Heart right ventricle (tissue), 16 donors: ENCODE data around the gene AGPAT3. TPM values are rescaled to one million over a fixed set of nuclear protein-coding genes. Genes with fewer than 3 reads are reported as not detected.

Source experiments
- ATAC-seq, 8 donors: fragments of 200-7000 bp; cut with Tn5 transposase; one replicate each; pipeline ENCODE4 v1.9.1; 2020; ENCODE audit warnings: mild to moderate bottlenecking in 8 of 8, moderate library complexity in 8 of 8, moderate number of reproducible peaks in 1 of 8
- DNase-seq, 2 donors: peaks; one replicate each; pipeline ENCODE4 v3.0.0-alpha.2; 2020
- H3K27ac ChIP-seq, 10 donors: fragments of 200-600 bp; sonication (generic) in 2 of 10; one replicate each; pipeline versions ENCODE4 v1.5.0 to v1.8.0; 2020 to 2022; ENCODE audit warnings: mild to moderate bottlenecking in 3 of 10
- H3K27me3 ChIP-seq, 7 donors: fragments of 200-600 bp; one replicate each; pipeline ENCODE4 v1.8.0; 2021 to 2022; ENCODE audit warnings: mild to moderate bottlenecking in 2 of 7
- H3K36me3 ChIP-seq, 9 donors: fragments of 200-600 bp; sonication (generic) in 1 of 9; one replicate each; pipeline versions ENCODE4 v1.5.0 to v1.8.0; 2020 to 2022; ENCODE audit warnings: mild to moderate bottlenecking in 2 of 9
- H3K4me1 ChIP-seq, 9 donors: fragments of 200-600 bp; sonication (generic) in 1 of 9; one replicate each; pipeline versions ENCODE4 v1.5.0 to v1.8.0; 2020 to 2022; ENCODE audit warnings: mild to moderate bottlenecking in 4 of 9
- H3K4me3 ChIP-seq, 10 donors: fragments of 200-600 bp; sonication (generic) in 2 of 10; one replicate each; pipeline versions ENCODE4 v1.5.0 to v1.8.0; 2020 to 2022; ENCODE audit warnings: mild to moderate bottlenecking in 7 of 10, moderate library complexity in 2 of 10
- H3K9me3 ChIP-seq, 11 donors: fragments of 200-600 bp in 10 of 11; sonication (generic) in 2 of 11; one replicate each; pipeline versions ENCODE4 v1.5.0 to v1.8.0; 2013 to 2022; ENCODE audit warnings: mild to moderate bottlenecking in 2 of 11, control low read depth in 1 of 11, moderate library complexity in 1 of 11
- WGBS, 2 donors: extraction: QIAGEN DNeasy Blood & Tissue Kit; methylation state at CpG; one replicate each; pipeline ENCODE4 v1.1.7; 2013; ENCODE audit warnings: inconsistent platforms in 1 of 2; 5-methylcytosine and 5-hydroxymethylcytosine counted together
- intact Hi-C, 10 donors: fragments of 100-400 bp; cut with DNase I; formaldehyde crosslinking; loops; one replicate each; pipeline versions ENCODE4 v1.11.1 to v1.14.2; 2022
- polyA plus RNA-seq, 2 donors: library from polyadenylated mRNA; stranded (reverse); fragments of 200-250 nt; gene quantifications; one replicate each; pipeline ENCODE4 v1.2.3, GENCODE V29; 2013
- total RNA-seq, 10 donors: library from RNA; stranded (reverse); fragmentation: NEBNext Ultra II Directional in 3 of 10; extraction: Animal tissue kit (Norgen Biotek cat#: 25700) in 3 of 10; gene quantifications; one replicate each; pipeline versions ENCODE4 v1.2.1 to v1.2.4, GENCODE V29; 2021 to 2023
- TF ChIP-seq, protein P1 (sequence below), 9 donors: fragments of 200-600 bp; sonication (generic) in 2 of 9; IDR thresholded peaks; one replicate each; pipeline versions ENCODE4 v1.5.0 to v1.8.0; 2021 to 2022; ENCODE audit warnings: antibody characterized with exemption in 9 of 9, mild to moderate bottlenecking in 5 of 9, moderate library complexity in 1 of 9
- donor health status: Arrhythmogenic right ventricular cardiomyopathy.
- donor health status: ischemic (EF 13 %, LVEDD 7.1; RV severe dilation, severe dysfunction).
- donor health status: healthy with polysubstance abuse.
- donor health status: DM: no; HTN: yes; CAD: no.
- donor health status: DM: no; HTN: no; CAD: no.
- donor health status: ischemic (EF 25% LVEDD 6.9; RV normal size, moderate dysfunction).
- donor health status: ischemic (EF 25% LVEDD 5.7; RV mildly dilated, moderate dysfunction).
- donor health status: healthy.
- donor health status: DM: yes; HTN: yes; CAD: no.
- donor health status: Ischemic cardiomyopathy.
- donor health status: ischemic (EF 35%, LVEDD 5.7; RV mildly dilated, moderate dysfunction).
- donor health status: nonischemic (EF 11% LVEDD 7.7; RV severe dilation, severe dysfunction).
- donor health status: DM: yes; HTN: yes; CAD: no.
- donor health status: PGD.
- donor health status: ischemic (EF 29% LVEDD 5.4; RV normal size, mild dysfunction).
- donor health status: nonischemic (EF 23%, LVEDD 6.1; RV moderate dilation, normal function).

The AGPAT3 gene
- total and polyA plus RNA-seq, 12 donors, result 19.7 to 110 (median 65.6) TPM

GRCh38 chr21:43847301-43847700 is 17.7 kb upstream of the AGPAT3 start:
- DNase-seq (no peak), ATAC-seq (no peak)
- intact Hi-C loops, result no loop called here
- peaks cover 0 to 6% (median 0%) of the 10 kb centered on the region in 11 donors for H3K9me3 ChIP-seq
- H3K36me3 ChIP-seq, result no peaks in the 10 kb centered on the region
- WGBS, 2 donors, result 86 to 92% methylated on average over 14 of the region's 14 CpGs
- no peak overlapping the region for H3K27ac ChIP-seq
- TF ChIP-seq, protein P1, sequence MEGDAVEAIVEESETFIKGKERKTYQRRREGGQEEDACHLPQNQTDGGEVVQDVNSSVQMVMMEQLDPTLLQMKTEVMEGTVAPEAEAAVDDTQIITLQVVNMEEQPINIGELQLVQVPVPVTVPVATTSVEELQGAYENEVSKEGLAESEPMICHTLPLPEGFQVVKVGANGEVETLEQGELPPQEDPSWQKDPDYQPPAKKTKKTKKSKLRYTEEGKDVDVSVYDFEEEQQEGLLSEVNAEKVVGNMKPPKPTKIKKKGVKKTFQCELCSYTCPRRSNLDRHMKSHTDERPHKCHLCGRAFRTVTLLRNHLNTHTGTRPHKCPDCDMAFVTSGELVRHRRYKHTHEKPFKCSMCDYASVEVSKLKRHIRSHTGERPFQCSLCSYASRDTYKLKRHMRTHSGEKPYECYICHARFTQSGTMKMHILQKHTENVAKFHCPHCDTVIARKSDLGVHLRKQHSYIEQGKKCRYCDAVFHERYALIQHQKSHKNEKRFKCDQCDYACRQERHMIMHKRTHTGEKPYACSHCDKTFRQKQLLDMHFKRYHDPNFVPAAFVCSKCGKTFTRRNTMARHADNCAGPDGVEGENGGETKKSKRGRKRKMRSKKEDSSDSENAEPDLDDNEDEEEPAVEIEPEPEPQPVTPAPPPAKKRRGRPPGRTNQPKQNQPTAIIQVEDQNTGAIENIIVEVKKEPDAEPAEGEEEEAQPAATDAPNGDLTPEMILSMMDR (IDR thresholded peaks at IDR 0.05), result no peak
- no peaks in the 10 kb centered on the region for H3K27me3 ChIP-seq
- H3K4me3 ChIP-seq, result no peak overlapping the region
- H3K4me1 ChIP-seq, result peaks cover 0 to 11% (median 0%) of the 10 kb centered on the region in 9 donors

- intact Hi-C loops, result no loop called here
- H3K4me3 ChIP-seq, result no peak overlapping the region
- DNase-seq (no peak), ATAC-seq (no peak)
- no peaks in the 10 kb centered on the region for H3K36me3 ChIP-seq
- TF ChIP-seq, protein P1 (IDR thresholded peaks at IDR 0.05), result no peak
- H3K4me1 ChIP-seq, result peaks cover 0 to 5% (median 0%) of the 10 kb centered on the region in 9 donors
- H3K9me3 ChIP-seq, result peaks cover 0 to 6% (median 0%) of the 10 kb centered on the region in 11 donors
- no peaks in the 10 kb centered on the region for H3K27me3 ChIP-seq
- no peak overlapping the region for H3K27ac ChIP-seq
- 94 to 96% methylated on average over 10 of the region's 10 CpGs for WGBS, 2 donors
Measured at GRCh38 chr21:43848771-43849170, 16.3 kb upstream of the AGPAT3 start.

- no peak overlapping the region for H3K4me3 ChIP-seq
- TF ChIP-seq, protein P1 (IDR thresholded peaks at IDR 0.05), result no peak
- H3K36me3 ChIP-seq, result no peaks in the 10 kb centered on the region
- DNase-seq (no peak), ATAC-seq (peak in 3 of 8 donors; percentile 18 to 65 (median 37))
- no peaks in the 10 kb centered on the region for H3K27me3 ChIP-seq
- peaks cover 0 to 7% (median 0%) of the 10 kb centered on the region in 9 donors for H3K4me1 ChIP-seq
- H3K27ac ChIP-seq, result no peak overlapping the region
- WGBS, 2 donors, result 60 to 64% methylated on average over 13 of the region's 13 CpGs
- H3K9me3 ChIP-seq, result peaks cover 0 to 6% (median 0%) of the 10 kb centered on the region in 11 donors
- intact Hi-C loops, result no loop called here
Measured at GRCh38 chr21:43849532-43850299, 15.3 kb upstream of the AGPAT3 start.

DNA sequence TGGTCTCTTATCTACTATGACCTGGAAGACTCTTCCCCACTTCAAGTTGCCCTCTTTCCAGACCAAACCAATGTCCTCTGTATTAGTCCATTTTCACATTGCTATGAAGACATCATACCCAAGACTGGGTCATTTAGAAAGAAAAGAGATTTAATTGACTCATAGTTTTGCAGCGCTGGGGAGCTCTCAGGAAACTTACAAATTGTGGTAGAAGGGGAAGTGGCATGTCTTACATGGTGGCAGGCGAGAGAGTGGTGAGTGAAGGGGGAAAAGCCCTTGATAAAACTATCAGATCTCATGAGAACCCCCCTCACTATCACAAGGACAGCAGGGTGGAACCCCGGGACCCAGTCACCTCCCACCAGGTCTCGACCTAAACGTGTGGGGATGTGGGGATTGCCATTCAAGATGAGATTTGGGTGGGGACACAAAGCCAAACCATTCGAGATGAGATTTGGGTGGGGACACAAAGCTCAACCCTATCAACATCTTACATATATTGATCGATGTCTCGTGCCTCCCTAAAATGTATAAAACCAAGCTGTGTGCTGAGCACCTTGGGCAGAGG is 14.2 kb upstream of the AGPAT3 start:
- Histone ChIP-seq H3K27ac (no peak overlapping the region), H3K9me3 (peaks cover 0 to 6% (median 0%) of the 10 kb centered on the region in 11 donors), H3K4me1 (peaks cover 0 to 17% (median 0%) of the 10 kb centered on the region in 9 donors), H3K4me3 (no peak overlapping the region), H3K36me3 (no peaks in the 10 kb centered on the region), H3K27me3 (no peaks in the 10 kb centered on the region)
- ATAC-seq (no peak), DNase-seq (no peak)
- 80 to 82% methylated on average over 8 of the region's 8 CpGs for WGBS, 2 donors
- TF ChIP-seq, protein P1 (IDR thresholded peaks at IDR 0.05), result no peak
- intact Hi-C loops, result no loop called here
